ENCODE data around the gene PUM2.
A peak's percentile ranks its signal among the peaks of the same experiment; 100 is the strongest.

The PUM2 gene

DNA sequence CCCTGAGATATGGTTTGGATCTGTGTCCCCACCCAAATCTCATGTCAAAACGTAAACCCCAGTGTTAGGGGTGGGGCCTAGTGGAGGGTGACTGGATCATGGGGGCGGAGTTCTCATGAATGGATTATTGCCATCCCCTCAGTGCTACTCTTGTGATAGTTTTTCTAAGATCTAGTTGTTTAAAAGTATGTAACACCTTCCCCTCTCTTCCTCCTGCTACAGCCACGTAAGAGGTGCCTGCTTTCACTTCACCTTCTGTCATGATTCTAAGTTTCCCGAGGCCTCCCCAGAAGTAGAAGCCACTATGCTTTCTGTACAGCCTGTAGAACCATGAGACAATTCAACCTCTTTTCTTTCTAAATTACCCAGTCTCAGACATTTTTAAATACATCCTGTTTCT, 16.9 kb downstream of the PUM2 start:
- no peak overlapping the region for H3K27ac ChIP-seq
- no peak for DNase-seq (ENCODE audit: low spot score)
- TF ChIP-seq, protein P1, sequence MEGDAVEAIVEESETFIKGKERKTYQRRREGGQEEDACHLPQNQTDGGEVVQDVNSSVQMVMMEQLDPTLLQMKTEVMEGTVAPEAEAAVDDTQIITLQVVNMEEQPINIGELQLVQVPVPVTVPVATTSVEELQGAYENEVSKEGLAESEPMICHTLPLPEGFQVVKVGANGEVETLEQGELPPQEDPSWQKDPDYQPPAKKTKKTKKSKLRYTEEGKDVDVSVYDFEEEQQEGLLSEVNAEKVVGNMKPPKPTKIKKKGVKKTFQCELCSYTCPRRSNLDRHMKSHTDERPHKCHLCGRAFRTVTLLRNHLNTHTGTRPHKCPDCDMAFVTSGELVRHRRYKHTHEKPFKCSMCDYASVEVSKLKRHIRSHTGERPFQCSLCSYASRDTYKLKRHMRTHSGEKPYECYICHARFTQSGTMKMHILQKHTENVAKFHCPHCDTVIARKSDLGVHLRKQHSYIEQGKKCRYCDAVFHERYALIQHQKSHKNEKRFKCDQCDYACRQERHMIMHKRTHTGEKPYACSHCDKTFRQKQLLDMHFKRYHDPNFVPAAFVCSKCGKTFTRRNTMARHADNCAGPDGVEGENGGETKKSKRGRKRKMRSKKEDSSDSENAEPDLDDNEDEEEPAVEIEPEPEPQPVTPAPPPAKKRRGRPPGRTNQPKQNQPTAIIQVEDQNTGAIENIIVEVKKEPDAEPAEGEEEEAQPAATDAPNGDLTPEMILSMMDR (conservative IDR thresholded peaks at IDR 0.05; ENCODE audit: low read depth): no peak
- POLR2A ChIA-PET (ENCODE audit: low non-redundant PET): no interaction called here
- CTCF ChIA-PET: no interaction called here

GRCh38 chr2:20330192-20330591, 20.5 kb downstream of the PUM2 start:
- TF ChIP-seq, protein P1 (conservative IDR thresholded peaks at IDR 0.05; ENCODE audit: low read depth): no peak
- CTCF ChIA-PET: interaction anchor here (1.2 kb wide), 1 partner anchor 26 kb away, joined by 3 read pairs; no protein-coding TSS in a partner anchor
- POLR2A ChIA-PET (ENCODE audit: low non-redundant PET): no interaction called here

DNA sequence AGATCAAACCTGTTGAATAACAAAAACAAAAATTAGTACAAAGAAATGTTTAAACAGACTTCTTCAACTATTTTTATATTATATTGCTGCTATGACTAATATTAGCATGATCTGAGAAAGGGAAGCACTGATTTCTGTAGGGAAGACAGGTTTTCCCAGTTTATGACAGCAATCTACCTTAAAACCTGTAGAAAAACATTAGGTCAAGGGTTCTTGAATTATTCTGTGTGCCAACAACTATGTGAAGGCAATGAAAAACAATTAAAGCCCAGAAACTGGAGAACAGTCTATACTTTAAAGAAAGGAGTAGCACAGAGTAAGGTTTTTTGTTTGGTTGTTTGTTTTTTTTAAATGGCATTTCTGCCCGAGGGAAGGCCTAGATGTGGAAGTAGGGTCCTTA, 23.3 kb downstream of the PUM2 start:
- POLR2A ChIA-PET (ENCODE audit: low non-redundant PET): no interaction called here
- DNase-seq (ENCODE audit: low spot score): no peak
- TF ChIP-seq, protein P1 (conservative IDR thresholded peaks at IDR 0.05; ENCODE audit: low read depth): no peak
- CTCF ChIA-PET: interaction anchor here (0.8 to 1.5 kb wide), 5 partner anchors 9 to 324 kb away, joined by 3 to 8 read pairs (median 8); no protein-coding TSS in a partner anchor
- H3K27ac ChIP-seq: no peak overlapping the region

More at GRCh38 chr2:20330192-20330591, 20.5 kb downstream of the PUM2 start:
- H3K27ac ChIP-seq: no peak overlapping the region
- no peak for DNase-seq (ENCODE audit: low spot score)

- ChIA-PET POLR2A (ENCODE audit: low non-redundant PET) (no interaction called here), CTCF (interaction anchor here (0.5 to 1.5 kb wide), 18 partner anchors 8 to 595 kb away, joined by 3 to 8 read pairs (median 4); no protein-coding TSS in a partner anchor)
- TF ChIP-seq, protein P1 (conservative IDR thresholded peaks at IDR 0.05; ENCODE audit: low read depth): peak; percentile 88
- H3K27ac ChIP-seq: no peak overlapping the region
- peak; percentile 55 for DNase-seq (ENCODE audit: low spot score)
These were observed 24.4 kb downstream of the PUM2 start for GRCh38 chr2:20326163-20326780.

DNA sequence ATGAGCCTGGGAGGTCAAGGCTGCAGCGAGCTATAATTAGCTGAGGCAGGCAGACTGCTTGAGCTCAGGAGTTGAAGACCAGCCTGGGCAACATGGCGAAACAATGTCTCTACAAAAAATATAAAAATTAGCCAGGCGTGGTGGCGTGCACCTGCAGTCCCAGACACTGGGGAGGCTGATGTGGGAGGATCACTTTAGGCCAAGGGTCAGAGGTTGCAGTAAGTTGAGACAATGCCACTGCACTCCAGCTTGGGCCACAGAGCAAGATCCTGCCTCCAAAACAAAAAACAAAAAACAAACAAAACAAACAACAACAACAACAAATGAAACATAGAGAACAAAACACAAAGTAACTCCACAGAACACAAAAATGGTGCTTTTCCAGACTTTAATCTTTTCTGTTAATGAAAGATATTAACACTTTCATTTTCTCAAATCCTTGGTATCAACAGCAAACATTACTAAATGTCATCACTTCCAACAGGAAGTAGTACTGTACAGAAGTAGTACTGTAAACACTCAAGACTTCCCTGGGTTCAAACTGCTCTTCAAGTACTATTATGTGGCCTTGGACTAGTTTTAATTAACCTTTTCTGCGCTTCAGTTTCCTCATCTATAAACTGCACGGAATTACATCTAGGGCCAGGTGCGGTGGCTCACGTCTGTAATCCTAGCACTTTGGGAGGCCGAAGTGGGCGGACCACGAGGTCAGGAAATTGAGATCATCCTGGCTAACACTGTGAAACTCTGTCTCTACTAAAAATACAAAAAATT, 27.9 kb downstream of the PUM2 start:
- no peak overlapping the region for H3K27ac ChIP-seq

GRCh38 chr2:20317690-20318089, 33.0 kb downstream of the PUM2 start:
- no peak for DNase-seq (ENCODE audit: low spot score)
- ChIA-PET CTCF (interaction anchor here (1.0 to 1.3 kb wide), 2 partner anchors 9 kb away, joined by 4 to 8 read pairs; no protein-coding TSS in a partner anchor), POLR2A (ENCODE audit: low non-redundant PET) (no interaction called here)
- no peak overlapping the region for H3K27ac ChIP-seq
- TF ChIP-seq, protein P1 (conservative IDR thresholded peaks at IDR 0.05; ENCODE audit: low read depth): no peak

More for the DNA sequence above, 27.9 kb downstream of the PUM2 start:
- CTCF ChIA-PET: interaction anchor here (0.6 to 0.7 kb wide), 2 partner anchors 15 to 91 kb away, joined by 3 to 5 read pairs; no protein-coding TSS in a partner anchor
- POLR2A ChIA-PET (ENCODE audit: low non-redundant PET): no interaction called here
- DNase-seq (ENCODE audit: low spot score): no peak
- TF ChIP-seq, protein P1 (conservative IDR thresholded peaks at IDR 0.05; ENCODE audit: low read depth): no peak
